ENCODE data around the gene SMARCA2.

SMARCA2 gene

DNA sequence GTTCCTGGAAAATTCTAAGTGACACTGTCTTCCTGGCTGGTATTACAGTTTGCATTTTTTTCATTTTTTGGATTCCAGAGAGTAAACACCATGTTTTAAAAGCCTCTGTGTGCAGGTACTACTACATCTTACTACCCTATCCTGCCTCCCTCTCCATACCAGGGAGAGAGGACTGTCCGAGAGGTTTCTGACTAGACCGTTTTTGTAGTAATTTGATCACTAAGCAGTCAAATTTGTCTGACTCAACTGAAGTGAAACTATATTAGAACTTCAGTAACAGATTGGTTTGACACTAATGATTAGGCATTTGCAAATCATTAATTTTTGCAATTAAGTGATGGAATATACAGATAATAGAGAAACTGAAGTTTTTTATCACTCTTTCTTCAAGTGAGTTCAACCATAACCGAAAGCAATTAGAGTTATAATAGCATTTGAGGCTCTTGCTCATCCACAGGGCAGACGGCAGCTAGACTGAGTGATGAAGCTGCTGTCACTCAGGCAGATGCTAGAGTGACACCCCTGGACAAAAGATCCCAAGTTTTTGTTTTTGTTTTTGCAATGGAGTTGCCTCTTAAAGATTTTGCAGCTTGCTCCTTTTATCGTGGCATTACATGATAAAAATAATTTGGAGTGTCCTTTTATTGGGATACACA lies 44.3 kb downstream of the SMARCA2 start:
- H3K36me3 ChIP-seq (ENCODE audit: insufficient read depth, low read length), result peaks cover 82% of the 10 kb centered on the region
- H3K4me3 ChIP-seq (ENCODE audit: low read length, poor library complexity, severe bottlenecking), result no peak overlapping the region
- TF ChIP-seq, protein P1, sequence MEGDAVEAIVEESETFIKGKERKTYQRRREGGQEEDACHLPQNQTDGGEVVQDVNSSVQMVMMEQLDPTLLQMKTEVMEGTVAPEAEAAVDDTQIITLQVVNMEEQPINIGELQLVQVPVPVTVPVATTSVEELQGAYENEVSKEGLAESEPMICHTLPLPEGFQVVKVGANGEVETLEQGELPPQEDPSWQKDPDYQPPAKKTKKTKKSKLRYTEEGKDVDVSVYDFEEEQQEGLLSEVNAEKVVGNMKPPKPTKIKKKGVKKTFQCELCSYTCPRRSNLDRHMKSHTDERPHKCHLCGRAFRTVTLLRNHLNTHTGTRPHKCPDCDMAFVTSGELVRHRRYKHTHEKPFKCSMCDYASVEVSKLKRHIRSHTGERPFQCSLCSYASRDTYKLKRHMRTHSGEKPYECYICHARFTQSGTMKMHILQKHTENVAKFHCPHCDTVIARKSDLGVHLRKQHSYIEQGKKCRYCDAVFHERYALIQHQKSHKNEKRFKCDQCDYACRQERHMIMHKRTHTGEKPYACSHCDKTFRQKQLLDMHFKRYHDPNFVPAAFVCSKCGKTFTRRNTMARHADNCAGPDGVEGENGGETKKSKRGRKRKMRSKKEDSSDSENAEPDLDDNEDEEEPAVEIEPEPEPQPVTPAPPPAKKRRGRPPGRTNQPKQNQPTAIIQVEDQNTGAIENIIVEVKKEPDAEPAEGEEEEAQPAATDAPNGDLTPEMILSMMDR (conservative IDR thresholded peaks at IDR 0.05; ENCODE audit: low read length), result no peak
- no peak for TF ChIP-seq EZH2phosphoT487 (IDR thresholded peaks at IDR 0.05; ENCODE audit: borderline replicate concordance)
- no peak overlapping the region for H3K4me2 ChIP-seq (ENCODE audit: low read depth, low read length, poor library complexity, severe bottlenecking)
- H3K9me2 ChIP-seq (replicated peaks; ENCODE audit: low read depth, low read length), result no peaks in the 10 kb centered on the region
- no peaks in the 10 kb centered on the region for H4K20me1 ChIP-seq (ENCODE audit: insufficient read depth, low read length, poor library complexity, severe bottlenecking)
- H3K4me1 ChIP-seq (ENCODE audit: insufficient read depth, low read length, poor library complexity, severe bottlenecking), result peaks cover 2% of the 10 kb centered on the region
- 0 out of 2 replicates have a peak, but pooled peaks cover under 1% of the 10 kb centered on the region for H3F3A ChIP-seq (ENCODE audit: low read depth)
- H3K9ac ChIP-seq (ENCODE audit: low read depth, low read length, poor library complexity, severe bottlenecking), result no peak overlapping the region
- H2AFZ ChIP-seq (ENCODE audit: low read length), result no peak overlapping the region
- H3K27me3 ChIP-seq (ENCODE audit: insufficient read depth, low read length, poor library complexity, severe bottlenecking), result no peaks in the 10 kb centered on the region
- H3K79me2 ChIP-seq (ENCODE audit: insufficient read depth, low read length), result no peaks in the 10 kb centered on the region
- H3K9me3 ChIP-seq (ENCODE audit: insufficient read depth, low read depth, low read length), result no peaks in the 10 kb centered on the region

GRCh38 chr9:2060424-2060823 lies 45.3 kb downstream of the SMARCA2 start:
- Histone ChIP-seq H3K9me3 (ENCODE audit: insufficient read depth, low read depth, low read length) (no peaks in the 10 kb centered on the region), H3K27me3 (ENCODE audit: insufficient read depth, low read length, poor library complexity, severe bottlenecking) (no peaks in the 10 kb centered on the region), H3K36me3 (ENCODE audit: insufficient read depth, low read length) (peaks cover 77% of the 10 kb centered on the region), H3K4me3 (ENCODE audit: low read length, poor library complexity, severe bottlenecking) (no peak overlapping the region), H3K4me1 (ENCODE audit: insufficient read depth, low read length, poor library complexity, severe bottlenecking) (no peaks in the 10 kb centered on the region), H2AFZ (ENCODE audit: low read length) (no peak overlapping the region), H3K79me2 (ENCODE audit: insufficient read depth, low read length) (no peaks in the 10 kb centered on the region), H3F3A (ENCODE audit: low read depth) (no peaks in the 10 kb centered on the region), H3K9me2 (replicated peaks; ENCODE audit: low read depth, low read length) (no peaks in the 10 kb centered on the region), H4K20me1 (ENCODE audit: insufficient read depth, low read length, poor library complexity, severe bottlenecking) (no peaks in the 10 kb centered on the region), H3K9ac (ENCODE audit: low read depth, low read length, poor library complexity, severe bottlenecking) (no peak overlapping the region), H3K4me2 (ENCODE audit: low read depth, low read length, poor library complexity, severe bottlenecking) (no peak overlapping the region)
- TF ChIP-seq, protein P1 (conservative IDR thresholded peaks at IDR 0.05; ENCODE audit: low read length), result no peak
- TF ChIP-seq EZH2phosphoT487 (IDR thresholded peaks at IDR 0.05; ENCODE audit: borderline replicate concordance), result no peak

- Histone ChIP-seq H3K27me3 (ENCODE audit: insufficient read depth, low read length, poor library complexity, severe bottlenecking) (no peaks in the 10 kb centered on the region), H3K4me1 (ENCODE audit: insufficient read depth, low read length, poor library complexity, severe bottlenecking) (no peaks in the 10 kb centered on the region), H3K9ac (ENCODE audit: low read depth, low read length, poor library complexity, severe bottlenecking) (no peak overlapping the region), H3K4me2 (ENCODE audit: low read depth, low read length, poor library complexity, severe bottlenecking) (no peak overlapping the region), H3K4me3 (ENCODE audit: low read length, poor library complexity, severe bottlenecking) (no peak overlapping the region), H3F3A (ENCODE audit: low read depth) (no peaks in the 10 kb centered on the region), H3K36me3 (ENCODE audit: insufficient read depth, low read length) (peaks cover 39% of the 10 kb centered on the region; the same call in 1 of the 2 replicates), H3K9me2 (replicated peaks; ENCODE audit: low read depth, low read length) (no peaks in the 10 kb centered on the region), H4K20me1 (ENCODE audit: insufficient read depth, low read length, poor library complexity, severe bottlenecking) (no peaks in the 10 kb centered on the region), H3K9me3 (ENCODE audit: insufficient read depth, low read depth, low read length) (no peaks in the 10 kb centered on the region), H3K79me2 (ENCODE audit: insufficient read depth, low read length) (no peaks in the 10 kb centered on the region), H2AFZ (ENCODE audit: low read length) (no peak overlapping the region)
- TF ChIP-seq, protein P1 (conservative IDR thresholded peaks at IDR 0.05; ENCODE audit: low read length), result no peak
- TF ChIP-seq EZH2phosphoT487 (IDR thresholded peaks at IDR 0.05; ENCODE audit: borderline replicate concordance), result no peak
Measured at GRCh38 chr9:2065704-2066103, 50.6 kb downstream of the SMARCA2 start.
